Prostate gland (tissue), 2 donors: ENCODE results near the gene PIK3CA. TPM values are rescaled to one million over a fixed set of nuclear protein-coding genes. Genes with fewer than 3 reads are reported as not detected.
"Not testable (repeated sequence)": the region's sequence is repeated elsewhere in the genome, so short reads cannot be mapped to it uniquely, and the experiment has no call there.

Experiments
- DNase-seq: peaks from one replicate; pipeline ENCODE4 v3.0.0-alpha.2; 2019; ENCODE audit warnings: low spot score
- H3K27ac ChIP-seq, 2 donors: fragments of 200-600 bp; sonication (generic); 2 replicates each; pipeline ENCODE4 v1.5.1; 2017 to 2019
- H3K27me3 ChIP-seq: fragments of 200-600 bp; sonication (generic); replicated peaks from 2 replicates; pipeline ENCODE4 v1.5.1; 2019; ENCODE audit not compliant: insufficient read depth
- H3K36me3 ChIP-seq, 2 donors: fragments of 200-600 bp; sonication (generic); 1 replicate in 1 of 2; 2 replicates in 1 of 2; pipeline versions ENCODE4 v1.5.1 to v1.8.1; 2017 to 2019
- H3K4me1 ChIP-seq: fragments of 200-600 bp; sonication (generic); replicated peaks from 2 replicates; pipeline ENCODE4 v1.5.1; 2019
- H3K4me3 ChIP-seq, 2 donors: fragments of 200-600 bp; sonication (generic); 2 replicates each; pipeline ENCODE4 v1.5.1; 2017 to 2019
- H3K9me3 ChIP-seq: fragments of 200-600 bp; sonication (generic); 2 replicates; pipeline ENCODE4 v1.5.1; 2017
- POLR2A ChIP-seq: fragments of 450-650 bp; IDR thresholded peaks from one replicate; pipeline ENCODE4 v1.6.1; 2016; ENCODE audit warnings: antibody characterized with exemption, mild to moderate bottlenecking
- POLR2AphosphoS5 ChIP-seq: sonication (generic); formaldehyde crosslinking; IDR thresholded peaks from one replicate; pipeline ENCODE4 v1.6.1; 2017; ENCODE audit warnings: antibody characterized with exemption
- WGBS: methylation state at CpG from one replicate; pipeline ENCODE4 v1.1.5; 2018; 5-methylcytosine and 5-hydroxymethylcytosine counted together
- intact Hi-C: fragments of 100-400 bp; cut with DNase I; formaldehyde crosslinking; loops from one replicate; pipeline ENCODE4 v1.14.2; 2022
- total RNA-seq, 2 donors: library from RNA; depleted of rRNA; stranded (reverse); fragments of >200 nt; gene quantifications; one replicate each; pipeline ENCODE4 v1.1.0, GENCODE V29; 2016
- TF ChIP-seq, protein P1 (sequence below), 4 experiments: fragments of 200-600 bp in 2 of 4; fragments of 450-650 bp in 2 of 4; sonication (generic) in 2 of 4; IDR thresholded peaks; 1 replicate in 3 of 4; 2 replicates in 1 of 4; pipeline ENCODE4 v1.5.1; 2016 to 2019; ENCODE audit warnings: antibody characterized with exemption in 4 of 4, mild to moderate bottlenecking in 2 of 4, moderate library complexity in 2 of 4

The PIK3CA gene
- total RNA-seq, 2 donors from 2014 or later: 10.2 to 21.9 TPM

DNA sequence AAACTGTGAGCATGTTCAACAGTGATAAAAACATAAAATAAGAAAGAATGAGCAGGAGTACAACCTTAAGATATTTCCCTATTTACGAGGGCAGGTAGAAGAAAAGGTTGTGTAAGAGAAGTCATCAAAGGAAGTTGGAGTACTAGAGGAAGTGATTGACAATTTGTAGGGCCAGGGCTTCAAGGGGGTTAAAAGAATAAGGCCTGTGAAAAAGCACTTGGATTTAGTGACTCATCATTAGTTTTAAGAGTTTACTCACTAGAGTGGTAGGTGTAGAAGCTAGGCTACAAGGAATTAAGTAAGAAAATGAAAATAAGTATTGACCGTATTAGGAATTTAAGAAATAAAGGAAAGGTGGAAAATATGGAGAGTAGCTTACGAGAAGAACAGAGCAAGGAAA, 79.2 kb downstream of the PIK3CA start:
- Histone ChIP-seq H3K36me3 (no peaks in the 10 kb centered on the region), H3K9me3 (no peaks in the 10 kb centered on the region), H3K27me3 (no peaks in the 10 kb centered on the region), H3K4me3 (no peak overlapping the region), H3K4me1 (no peaks in the 10 kb centered on the region), H3K27ac (no peak overlapping the region)
- WGBS: 89% methylated on average over 3 of the region's 3 CpGs
- intact Hi-C loops: no loop called here
- DNase-seq: no peak
- TF ChIP-seq POLR2A (no peak), POLR2AphosphoS5 (no peak)
- TF ChIP-seq, protein P1, sequence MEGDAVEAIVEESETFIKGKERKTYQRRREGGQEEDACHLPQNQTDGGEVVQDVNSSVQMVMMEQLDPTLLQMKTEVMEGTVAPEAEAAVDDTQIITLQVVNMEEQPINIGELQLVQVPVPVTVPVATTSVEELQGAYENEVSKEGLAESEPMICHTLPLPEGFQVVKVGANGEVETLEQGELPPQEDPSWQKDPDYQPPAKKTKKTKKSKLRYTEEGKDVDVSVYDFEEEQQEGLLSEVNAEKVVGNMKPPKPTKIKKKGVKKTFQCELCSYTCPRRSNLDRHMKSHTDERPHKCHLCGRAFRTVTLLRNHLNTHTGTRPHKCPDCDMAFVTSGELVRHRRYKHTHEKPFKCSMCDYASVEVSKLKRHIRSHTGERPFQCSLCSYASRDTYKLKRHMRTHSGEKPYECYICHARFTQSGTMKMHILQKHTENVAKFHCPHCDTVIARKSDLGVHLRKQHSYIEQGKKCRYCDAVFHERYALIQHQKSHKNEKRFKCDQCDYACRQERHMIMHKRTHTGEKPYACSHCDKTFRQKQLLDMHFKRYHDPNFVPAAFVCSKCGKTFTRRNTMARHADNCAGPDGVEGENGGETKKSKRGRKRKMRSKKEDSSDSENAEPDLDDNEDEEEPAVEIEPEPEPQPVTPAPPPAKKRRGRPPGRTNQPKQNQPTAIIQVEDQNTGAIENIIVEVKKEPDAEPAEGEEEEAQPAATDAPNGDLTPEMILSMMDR (IDR thresholded peaks at IDR 0.05): no peak

- H3K4me3 ChIP-seq: no peak overlapping the region
These were observed 81.0 kb downstream of the PIK3CA start for GRCh38 chr3:179229177-179229576.

GRCh38 chr3:179233043-179233442, 84.9 kb downstream of the PIK3CA start:
- intact Hi-C loops: no loop called here
- H3K27ac ChIP-seq: no peak overlapping the region
- H3K4me3 ChIP-seq: no peak overlapping the region
- TF ChIP-seq, protein P1 (IDR thresholded peaks at IDR 0.05): no peak
- TF ChIP-seq POLR2A (no peak), POLR2AphosphoS5 (no peak)
- H3K36me3 ChIP-seq: no peaks in the 10 kb centered on the region
- no peaks in the 10 kb centered on the region for H3K9me3 ChIP-seq
- H3K4me1 ChIP-seq: no peaks in the 10 kb centered on the region
- H3K27me3 ChIP-seq: no peaks in the 10 kb centered on the region
- whole genome bisulfite sequencing: 99% methylated on average over 3 of the region's 3 CpGs
- DNase-seq: no peak

More at GRCh38 chr3:179229177-179229576, 81.0 kb downstream of the PIK3CA start:
- DNase-seq: no peak
- intact Hi-C loops: no loop called here
- H3K27me3 ChIP-seq: no peaks in the 10 kb centered on the region
- H3K9me3 ChIP-seq: no peaks in the 10 kb centered on the region
- no peaks in the 10 kb centered on the region for H3K36me3 ChIP-seq
- 80% methylated on average over 5 of the region's 5 CpGs for WGBS
- H3K4me1 ChIP-seq: no peaks in the 10 kb centered on the region
- no peak overlapping the region for H3K27ac ChIP-seq
- TF ChIP-seq, protein P1 (IDR thresholded peaks at IDR 0.05): no peak
- TF ChIP-seq POLR2AphosphoS5 (no peak), POLR2A (no peak)

GRCh38 chr3:179234199-179234598, 86.0 kb downstream of the PIK3CA start:
- no peak for DNase-seq
- intact Hi-C loops: no loop called here
- H3K27ac ChIP-seq: no peak overlapping the region
- no peaks in the 10 kb centered on the region for H3K4me1 ChIP-seq
- 90% methylated on average over 4 of the region's 4 CpGs for WGBS
- no peaks in the 10 kb centered on the region for H3K9me3 ChIP-seq
- no peak overlapping the region for H3K4me3 ChIP-seq
- no peaks in the 10 kb centered on the region for H3K27me3 ChIP-seq
- H3K36me3 ChIP-seq: no peaks in the 10 kb centered on the region
- TF ChIP-seq POLR2AphosphoS5 (no peak), POLR2A (no peak)
- TF ChIP-seq, protein P1 (IDR thresholded peaks at IDR 0.05): no peak

- H3K4me1 ChIP-seq: no peaks in the 10 kb centered on the region
- intact Hi-C loops: no loop called here
- H3K27ac ChIP-seq: no peak overlapping the region
- 94% methylated on average over 2 of the region's 2 CpGs for WGBS
- H3K4me3 ChIP-seq: no peak overlapping the region
- no peak for DNase-seq
- H3K27me3 ChIP-seq: no peaks in the 10 kb centered on the region
- TF ChIP-seq, protein P1 (IDR thresholded peaks at IDR 0.05): no peak
- TF ChIP-seq POLR2A (no peak), POLR2AphosphoS5 (no peak)
- no peaks in the 10 kb centered on the region for H3K9me3 ChIP-seq
- no peaks in the 10 kb centered on the region for H3K36me3 ChIP-seq
These were observed 88.6 kb downstream of the PIK3CA start for GRCh38 chr3:179236669-179237301.

GRCh38 chr3:179240299-179240698, 92.1 kb downstream of the PIK3CA start:
- H3K4me3 ChIP-seq, H3K4me1 ChIP-seq, H3K36me3 ChIP-seq, H3K27me3 ChIP-seq, H3K9me3 ChIP-seq, H3K27ac ChIP-seq, intact Hi-C loops, DNase-seq: not testable (repeated sequence)
- 29% methylated on average over 1 of the region's 1 CpG for WGBS

DNA sequence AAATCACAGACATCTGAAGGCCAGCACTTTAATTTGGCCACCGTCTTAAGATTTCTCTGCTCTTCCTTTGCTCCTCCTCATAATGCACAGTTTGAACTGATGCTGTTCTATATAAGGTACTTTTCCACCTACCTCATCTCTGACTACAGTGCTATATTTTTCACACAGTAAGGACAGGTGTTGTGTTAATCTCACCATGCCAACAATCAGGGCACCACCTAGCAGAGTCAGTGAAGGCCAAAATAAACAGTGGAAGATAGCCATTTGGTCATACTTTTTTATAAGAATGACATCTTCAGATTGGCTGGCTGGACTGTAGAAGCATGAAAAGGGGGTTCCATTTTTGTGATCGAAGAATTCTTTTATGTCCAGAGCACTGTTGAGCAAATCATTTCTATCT, 94.7 kb downstream of the PIK3CA start:
- H3K36me3 ChIP-seq, intact Hi-C loops, H3K27ac ChIP-seq, H3K9me3 ChIP-seq, H3K4me1 ChIP-seq, H3K4me3 ChIP-seq, H3K27me3 ChIP-seq, DNase-seq: not testable (repeated sequence)
- 96% methylated on average over 1 of the region's 2 CpGs for WGBS
